Measurements from ENCODE around the gene RNF10.
"Not testable (repeated sequence)": the region's sequence is repeated elsewhere in the genome, so short reads cannot be mapped to it uniquely, and the experiment has no call there.

Gene RNF10

GRCh38 chr12:120504587-120504986 is 29.6 kb upstream of the RNF10 start:
- TF ChIP-seq CTCF (IDR thresholded peaks at IDR 0.05; ENCODE audit: low read depth, low read length): no peak
- no peak for DNase-seq (ENCODE audit: extremely low read depth, low read depth)

- no peak for DNase-seq (ENCODE audit: extremely low read depth, low read depth)
- TF ChIP-seq CTCF (IDR thresholded peaks at IDR 0.05; ENCODE audit: low read depth, low read length): no peak
Observed at GRCh38 chr12:120508537-120508936, 25.6 kb upstream of the RNF10 start.

- no peak for DNase-seq (ENCODE audit: extremely low read depth, low read depth)
- TF ChIP-seq CTCF (IDR thresholded peaks at IDR 0.05; ENCODE audit: low read depth, low read length): no peak
Observed at GRCh38 chr12:120514002-120514401, 20.2 kb upstream of the RNF10 start.

- no peak for TF ChIP-seq CTCF (IDR thresholded peaks at IDR 0.05; ENCODE audit: low read depth, low read length)
- no peak for DNase-seq (ENCODE audit: extremely low read depth, low read depth)
Observed at GRCh38 chr12:120515496-120515895, 18.7 kb upstream of the RNF10 start.

- DNase-seq (ENCODE audit: extremely low read depth, low read depth): not testable (repeated sequence)
Observed at GRCh38 chr12:120519324-120519723, 14.8 kb upstream of the RNF10 start.

GRCh38 chr12:120522568-120522967 is 11.6 kb upstream of the RNF10 start:
- no peak for TF ChIP-seq CTCF (IDR thresholded peaks at IDR 0.05; ENCODE audit: low read depth, low read length)
- no peak for DNase-seq (ENCODE audit: extremely low read depth, low read depth)

GRCh38 chr12:120528861-120529525 is 5.2 kb upstream of the RNF10 start, which contains the start of gene COQ5:
TSS of gene COQ5 (minus strand) at chr12:120529158. CDS start at chr12:120529141, 17 bp downstream.
- no peak for DNase-seq (ENCODE audit: extremely low read depth, low read depth)
- TF ChIP-seq CTCF (IDR thresholded peaks at IDR 0.05; ENCODE audit: low read depth, low read length): no peak
